SK-MEL-5 (cell line): Measurements from ENCODE around the gene FARSA. TPM values are rescaled to one million over a fixed set of nuclear protein-coding genes. Genes with fewer than 3 reads are reported as not detected.
"Not testable (repeated sequence)": the region's sequence is repeated elsewhere in the genome, so short reads cannot be mapped to it uniquely, and the experiment has no call there.

ENCODE experiments used
- DNase-seq: peaks from one replicate; pipeline ENCODE4 v3.0.0-alpha.2; 2016; ENCODE audit warnings: low read depth, low spot score
- in situ Hi-C: cut with HindIII; loops from 2 replicates; pipeline ENCODE4 v1.10.0; 2016; ENCODE audit warnings: low sequenced_read_pairs, high pct_unique_total_duplicates, low pct_unique_long_range_greater_than_20kb
- total RNA-seq: library from RNA; depleted of rRNA; stranded (reverse); fragments of >200 nt; shearing (Covaris generic); gene quantifications from 2 replicates; pipeline ENCODE4 v1.2.3, GENCODE V29; 2014

FARSA gene
- total RNA-seq, 1 experiment from 2014 or later: 44.7 TPM

GRCh38 chr19:12956446-12957388, 23.2 kb upstream of the FARSA start, which contains the start of gene GADD45GIP1:
Gene GADD45GIP1 (minus strand): TSS chr19:12957223. CDS start chr19:12957212, 11 bp downstream.
- in situ Hi-C loops: no loop called here
- peak; percentile 79 for DNase-seq

DNA sequence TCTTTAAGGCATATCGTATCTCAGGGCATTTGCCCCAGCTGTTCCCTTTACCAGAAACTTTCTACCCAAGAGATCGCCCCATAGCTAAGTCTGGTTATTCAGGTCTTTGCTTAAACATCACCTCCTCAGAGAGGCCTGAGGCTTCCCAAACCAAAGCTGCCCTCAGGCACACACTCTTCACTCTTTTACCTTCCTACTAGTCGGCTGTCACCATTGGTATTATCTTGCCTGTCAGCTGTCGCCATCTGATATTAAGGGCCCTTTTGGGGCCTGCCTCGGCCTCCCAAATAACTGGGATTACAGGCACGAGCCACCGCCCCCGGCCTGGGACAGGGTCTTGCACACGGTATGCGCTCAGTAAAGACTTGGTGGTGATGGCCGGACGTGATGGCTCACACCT, 22.5 kb upstream of the FARSA start:
- in situ Hi-C loops: no loop called here
- DNase-seq: no peak

- in situ Hi-C loops, DNase-seq: not testable (repeated sequence)
Measured at GRCh38 chr19:12955575-12955974, 22.1 kb upstream of the FARSA start.

- no peak for DNase-seq
- in situ Hi-C loops: no loop called here
Measured at GRCh38 chr19:12954612-12954962, 21.1 kb upstream of the FARSA start.

GRCh38 chr19:12953799-12954611, 20.5 kb upstream of the FARSA start:
- no peak for DNase-seq
- in situ Hi-C loops: no loop called here

DNA sequence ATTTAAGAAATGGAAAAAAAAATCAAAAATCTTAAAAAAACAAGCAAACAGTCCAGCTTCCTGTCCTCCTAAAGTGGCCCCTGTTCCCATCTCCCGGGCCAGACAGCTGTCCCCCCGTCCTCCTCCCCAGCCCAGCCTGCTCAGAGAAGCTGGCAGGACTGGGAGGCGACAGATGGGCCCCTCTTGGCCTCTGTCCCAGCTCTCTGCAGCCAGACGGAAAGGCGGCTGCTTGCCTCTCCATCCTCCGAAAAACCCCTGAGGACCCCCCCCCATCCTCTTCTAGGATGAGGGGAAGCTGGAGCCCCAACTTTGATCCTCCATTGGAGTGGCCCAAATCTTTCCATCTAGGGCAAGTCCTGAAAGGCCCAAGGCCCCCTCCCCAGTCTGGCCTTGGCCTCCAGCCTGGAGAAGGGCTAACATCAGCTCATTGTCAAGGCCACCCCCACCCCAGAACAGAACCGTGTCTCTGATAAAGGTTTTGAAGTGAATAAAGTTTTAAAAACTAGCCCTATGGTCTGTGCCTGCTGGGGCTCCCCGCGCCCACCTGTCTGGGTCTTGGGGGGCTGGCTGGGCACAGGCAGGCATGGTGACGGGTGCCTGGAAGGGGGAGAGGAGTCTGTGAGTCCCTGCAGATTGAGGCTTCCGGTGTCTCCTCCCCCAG, 19.8 kb upstream of the FARSA start:
- in situ Hi-C loops: no loop called here
- DNase-seq: no peak

DNA sequence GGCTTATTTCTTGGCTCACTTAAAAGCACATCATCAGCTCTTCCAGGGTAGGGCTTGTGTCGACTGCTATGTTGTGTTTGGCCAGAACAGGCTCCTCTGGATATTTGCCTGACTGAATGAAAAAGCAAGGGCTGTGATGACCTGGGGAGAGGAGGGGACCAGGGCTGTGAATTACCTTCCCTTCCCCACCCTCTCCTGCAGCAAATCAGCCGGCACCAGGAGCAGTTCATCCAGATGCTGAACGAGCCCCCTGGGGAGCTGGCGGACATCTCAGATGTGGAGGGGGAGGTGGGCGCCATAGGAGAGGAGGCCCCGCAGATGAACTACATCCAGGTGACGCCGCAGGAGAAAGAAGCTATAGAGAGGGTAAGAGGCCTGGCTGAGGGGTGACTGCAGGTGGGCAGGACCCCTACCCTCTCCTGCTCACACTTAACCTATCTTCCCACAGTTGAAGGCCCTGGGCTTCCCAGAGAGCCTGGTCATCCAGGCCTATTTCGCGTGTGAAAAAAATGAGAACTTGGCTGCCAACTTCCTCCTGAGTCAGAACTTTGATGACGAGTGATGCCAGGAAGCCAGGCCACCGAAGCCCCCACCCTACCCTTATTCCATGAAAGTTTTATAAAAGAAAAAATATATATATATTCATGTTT, 19.1 kb upstream of the FARSA start:
- DNase-seq: no peak

GRCh38 chr19:12952050-12952449, 18.5 kb upstream of the FARSA start:
- in situ Hi-C loops, DNase-seq: not testable (repeated sequence)

More for the DNA sequence above, 19.1 kb upstream of the FARSA start:
- in situ Hi-C loops: no loop called here

- DNase-seq: no peak
- in situ Hi-C loops: no loop called here
Measured at GRCh38 chr19:12949363-12950283, 16.1 kb upstream of the FARSA start.

DNA sequence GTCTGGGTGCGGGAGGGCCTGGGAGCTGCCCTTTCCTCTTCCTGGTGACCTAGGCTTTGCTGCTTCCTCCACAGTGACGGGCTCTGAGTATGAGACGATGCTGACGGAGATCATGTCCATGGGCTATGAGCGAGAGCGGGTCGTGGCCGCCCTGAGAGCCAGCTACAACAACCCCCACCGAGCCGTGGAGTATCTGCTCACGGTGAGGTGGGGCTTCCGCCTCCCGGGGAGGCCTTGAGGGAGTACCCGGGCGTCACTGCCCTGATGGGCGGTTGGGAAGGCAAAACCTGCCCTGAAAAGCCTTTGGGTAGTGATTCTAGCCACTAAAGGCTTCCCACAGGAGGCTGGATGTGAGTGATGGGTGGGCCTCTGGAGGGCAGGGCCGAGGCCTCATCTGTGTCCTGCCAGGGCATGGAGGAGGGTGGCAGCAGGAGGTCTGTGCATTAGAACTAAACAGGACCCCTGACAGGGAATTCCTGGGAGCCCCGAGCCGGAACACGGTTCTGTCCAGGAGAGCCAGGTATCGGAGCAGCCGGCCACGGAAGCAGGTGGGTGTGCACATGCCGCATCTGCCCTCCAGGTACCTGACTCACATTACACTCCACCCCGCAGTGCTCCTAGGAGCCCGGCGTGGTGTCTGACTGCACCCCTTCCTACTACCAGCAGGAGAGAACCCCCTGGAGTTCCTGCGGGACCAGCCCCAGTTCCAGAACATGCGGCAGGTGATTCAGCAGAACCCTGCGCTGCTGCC, 15.3 kb upstream of the FARSA start:
- in situ Hi-C loops: no loop called here
- DNase-seq: no peak

DNA sequence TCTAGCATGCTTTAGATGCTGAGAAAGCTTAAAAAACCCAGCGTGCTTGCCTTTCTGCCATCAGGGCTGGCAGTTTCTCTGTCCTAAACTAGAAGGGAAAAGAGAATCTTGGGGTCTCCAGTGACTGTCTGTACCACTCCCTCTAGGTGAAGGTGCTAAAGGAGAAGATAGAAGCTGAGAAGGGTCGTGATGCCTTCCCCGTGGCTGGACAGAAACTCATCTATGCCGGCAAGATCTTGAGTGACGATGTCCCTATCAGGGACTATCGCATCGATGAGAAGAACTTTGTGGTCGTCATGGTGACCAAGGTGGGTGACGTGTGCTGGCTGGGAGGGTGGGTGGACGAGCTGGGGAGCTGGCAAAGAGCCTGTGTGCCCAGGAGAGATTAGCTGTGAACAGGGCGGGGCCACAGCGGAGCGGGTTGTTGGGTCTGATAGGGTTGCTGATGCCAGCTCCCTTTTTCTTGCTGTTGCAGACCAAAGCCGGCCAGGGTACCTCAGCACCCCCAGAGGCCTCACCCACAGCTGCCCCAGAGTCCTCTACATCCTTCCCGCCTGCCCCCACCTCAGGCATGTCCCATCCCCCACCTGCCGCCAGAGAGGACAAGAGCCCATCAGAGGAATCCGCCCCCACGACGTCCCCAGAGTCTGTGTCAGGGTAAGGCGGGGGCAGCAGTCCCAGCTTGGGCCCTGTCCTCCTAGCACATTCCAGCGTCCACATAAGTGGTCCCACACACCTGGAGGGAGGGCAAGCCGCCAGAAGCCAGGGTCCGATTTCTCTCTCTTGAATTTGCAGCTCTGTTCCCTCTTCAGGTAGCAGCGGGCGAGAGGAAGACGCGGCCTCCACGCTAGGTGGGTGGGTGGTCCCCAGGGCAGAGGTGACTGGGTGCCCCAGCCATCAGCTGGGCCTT, 14.4 kb upstream of the FARSA start:
- in situ Hi-C loops: no loop called here

GRCh38 chr19:12946731-12947496, 13.4 kb upstream of the FARSA start:
- in situ Hi-C loops: no loop called here
- no peak for DNase-seq

More for the DNA sequence above, 14.4 kb upstream of the FARSA start:
- no peak for DNase-seq

DNA sequence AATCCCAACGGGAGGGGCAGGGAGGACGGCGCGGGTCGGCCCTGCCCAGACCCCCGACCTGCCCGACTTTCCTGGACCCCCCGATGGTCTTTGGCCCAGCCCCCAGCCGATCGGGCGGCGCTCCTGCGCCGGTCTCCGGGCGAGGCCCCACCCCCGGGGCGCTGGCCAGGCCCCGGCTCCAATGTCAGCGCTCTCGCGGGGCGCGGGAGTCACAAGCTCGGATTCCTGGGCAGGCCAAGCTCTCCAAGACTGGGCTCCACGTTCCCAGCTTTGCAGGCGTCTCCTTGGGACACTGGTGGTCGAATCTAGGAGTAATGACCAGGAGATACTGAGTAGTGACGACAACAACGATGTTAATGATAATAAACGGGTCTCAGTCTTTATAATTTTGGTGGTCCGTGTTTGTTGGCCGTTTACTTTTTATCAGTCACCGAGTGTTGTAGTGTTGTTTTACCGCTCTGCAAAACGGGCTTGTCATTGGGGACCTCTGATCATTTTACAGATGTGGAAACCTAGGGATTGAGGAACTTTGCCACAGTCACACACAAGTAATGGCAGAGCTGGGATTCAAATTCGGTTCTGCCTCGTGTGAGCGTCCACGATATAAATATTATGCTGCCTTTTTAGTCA, 12.7 kb upstream of the FARSA start:
- DNase-seq: peak; percentile 61
- in situ Hi-C loops: no loop called here

GRCh38 chr19:12945479-12946091, 12.1 kb upstream of the FARSA start, which contains the start of gene RAD23A:
Gene RAD23A (plus strand): TSS chr19:12945862. CDS start chr19:12945949, 87 bp downstream.
- DNase-seq: peak; percentile 96
- in situ Hi-C loops: no loop called here
